GM12873 (cell line): ENCODE data around the gene SPEF2.

Source experiments
- TF ChIP-seq, protein P1 (sequence below): IDR thresholded peaks from 2 replicates; pipeline ENCODE4 v1.5.1; 2012; ENCODE audit warnings: low read depth, mild to moderate bottlenecking, moderate library complexity, low read length, control low read depth; ENCODE audit not compliant: insufficient read depth; ENCODE audit errors: missing control alignments

SPEF2 gene

DNA sequence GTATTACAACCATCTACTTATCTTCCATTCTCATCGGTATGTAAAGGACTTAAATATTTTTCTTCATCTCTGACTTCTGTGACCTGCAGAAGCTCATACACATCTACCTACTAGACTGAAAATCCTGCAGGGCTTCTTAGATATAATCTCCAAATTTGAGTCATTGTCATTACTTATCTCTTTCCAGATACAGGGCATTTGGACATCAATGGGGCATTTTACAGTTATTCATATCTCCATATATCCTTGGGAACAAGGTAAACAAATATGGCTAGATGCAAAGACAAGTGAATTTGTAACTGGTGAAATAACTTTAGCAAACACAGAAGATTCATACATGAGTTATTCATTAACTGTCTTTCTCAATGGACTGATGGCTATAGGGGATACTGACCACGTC lies 201.4 kb downstream of the SPEF2 start:
- TF ChIP-seq, protein P1, sequence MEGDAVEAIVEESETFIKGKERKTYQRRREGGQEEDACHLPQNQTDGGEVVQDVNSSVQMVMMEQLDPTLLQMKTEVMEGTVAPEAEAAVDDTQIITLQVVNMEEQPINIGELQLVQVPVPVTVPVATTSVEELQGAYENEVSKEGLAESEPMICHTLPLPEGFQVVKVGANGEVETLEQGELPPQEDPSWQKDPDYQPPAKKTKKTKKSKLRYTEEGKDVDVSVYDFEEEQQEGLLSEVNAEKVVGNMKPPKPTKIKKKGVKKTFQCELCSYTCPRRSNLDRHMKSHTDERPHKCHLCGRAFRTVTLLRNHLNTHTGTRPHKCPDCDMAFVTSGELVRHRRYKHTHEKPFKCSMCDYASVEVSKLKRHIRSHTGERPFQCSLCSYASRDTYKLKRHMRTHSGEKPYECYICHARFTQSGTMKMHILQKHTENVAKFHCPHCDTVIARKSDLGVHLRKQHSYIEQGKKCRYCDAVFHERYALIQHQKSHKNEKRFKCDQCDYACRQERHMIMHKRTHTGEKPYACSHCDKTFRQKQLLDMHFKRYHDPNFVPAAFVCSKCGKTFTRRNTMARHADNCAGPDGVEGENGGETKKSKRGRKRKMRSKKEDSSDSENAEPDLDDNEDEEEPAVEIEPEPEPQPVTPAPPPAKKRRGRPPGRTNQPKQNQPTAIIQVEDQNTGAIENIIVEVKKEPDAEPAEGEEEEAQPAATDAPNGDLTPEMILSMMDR, result no peak

DNA sequence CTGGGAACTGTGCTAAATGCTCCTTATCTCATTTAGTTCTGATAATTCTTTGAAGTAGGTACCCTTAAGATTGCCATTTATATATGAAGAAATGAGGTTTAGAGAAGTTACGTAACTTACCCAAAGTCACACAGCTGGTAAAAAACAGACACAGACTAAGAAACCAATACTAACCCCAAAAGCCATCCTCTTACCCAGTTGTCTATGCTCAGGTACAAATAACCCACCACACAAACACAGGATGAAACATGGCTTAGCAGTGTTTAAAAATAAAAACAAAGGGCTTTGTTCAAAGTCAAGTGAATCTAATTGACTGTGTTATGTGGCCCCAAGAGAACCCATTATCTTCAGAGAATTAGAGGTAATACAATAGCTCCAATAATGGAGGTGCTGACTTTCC lies 202.0 kb downstream of the SPEF2 start:
- TF ChIP-seq, protein P1, result no peak

DNA sequence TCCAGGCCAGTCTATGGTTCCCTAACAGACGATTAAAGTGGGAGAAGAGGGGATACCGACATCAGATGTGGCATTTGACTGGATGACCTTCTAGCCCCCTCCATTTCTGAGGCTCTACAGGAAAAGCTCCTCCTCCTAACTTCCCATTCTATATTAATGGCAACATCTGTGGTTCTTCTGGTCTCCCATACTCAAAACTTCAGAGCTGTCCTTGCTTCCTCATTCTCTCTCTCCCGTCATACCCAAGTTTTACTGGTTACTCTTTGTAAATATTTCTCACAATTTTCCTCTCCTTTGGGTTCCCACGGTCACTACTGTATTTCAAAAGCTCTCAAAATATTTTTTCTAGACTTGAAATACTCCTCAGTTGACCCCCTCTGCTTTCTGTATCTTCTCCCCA lies 203.1 kb downstream of the SPEF2 start:
- TF ChIP-seq, protein P1, result no peak

DNA sequence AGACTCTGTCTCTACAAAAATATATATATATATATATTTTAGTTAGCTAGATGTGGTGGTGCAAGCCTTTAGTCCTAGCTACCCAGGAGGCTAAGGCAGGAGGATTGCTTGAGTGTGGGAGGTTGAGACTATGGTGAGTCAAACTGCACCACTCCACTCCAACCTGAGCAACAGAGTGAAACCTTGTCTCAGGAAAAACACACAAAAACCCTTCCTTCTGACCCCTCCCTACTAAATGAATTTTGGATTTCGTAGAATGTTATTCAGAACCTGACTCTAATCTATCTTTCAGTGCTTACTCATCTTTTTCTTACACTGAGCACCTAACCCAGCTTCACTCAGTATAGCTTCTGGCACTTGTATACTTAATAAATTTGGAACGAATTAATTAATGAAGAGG lies 203.8 kb downstream of the SPEF2 start:
- TF ChIP-seq, protein P1, result no peak

DNA sequence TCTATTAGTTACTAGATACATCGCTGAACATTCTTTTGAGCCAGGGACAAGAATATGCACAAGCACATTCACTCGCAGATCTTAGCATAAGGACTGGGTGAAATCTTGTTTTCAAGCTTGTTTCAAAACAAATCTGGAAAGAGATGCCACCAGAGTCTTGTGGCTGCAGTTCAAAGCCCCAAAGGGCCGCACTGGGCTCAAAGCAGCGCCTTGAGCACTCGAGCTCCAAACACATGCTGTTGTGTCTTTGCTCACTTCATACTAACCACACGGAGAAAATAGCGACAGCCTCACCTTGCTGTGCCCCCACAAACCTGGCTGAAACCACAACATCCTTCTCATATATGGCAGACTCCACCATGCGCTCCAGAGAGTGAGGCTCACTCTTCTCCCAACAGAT lies 204.8 kb downstream of the SPEF2 start:
- TF ChIP-seq, protein P1, result no peak

DNA sequence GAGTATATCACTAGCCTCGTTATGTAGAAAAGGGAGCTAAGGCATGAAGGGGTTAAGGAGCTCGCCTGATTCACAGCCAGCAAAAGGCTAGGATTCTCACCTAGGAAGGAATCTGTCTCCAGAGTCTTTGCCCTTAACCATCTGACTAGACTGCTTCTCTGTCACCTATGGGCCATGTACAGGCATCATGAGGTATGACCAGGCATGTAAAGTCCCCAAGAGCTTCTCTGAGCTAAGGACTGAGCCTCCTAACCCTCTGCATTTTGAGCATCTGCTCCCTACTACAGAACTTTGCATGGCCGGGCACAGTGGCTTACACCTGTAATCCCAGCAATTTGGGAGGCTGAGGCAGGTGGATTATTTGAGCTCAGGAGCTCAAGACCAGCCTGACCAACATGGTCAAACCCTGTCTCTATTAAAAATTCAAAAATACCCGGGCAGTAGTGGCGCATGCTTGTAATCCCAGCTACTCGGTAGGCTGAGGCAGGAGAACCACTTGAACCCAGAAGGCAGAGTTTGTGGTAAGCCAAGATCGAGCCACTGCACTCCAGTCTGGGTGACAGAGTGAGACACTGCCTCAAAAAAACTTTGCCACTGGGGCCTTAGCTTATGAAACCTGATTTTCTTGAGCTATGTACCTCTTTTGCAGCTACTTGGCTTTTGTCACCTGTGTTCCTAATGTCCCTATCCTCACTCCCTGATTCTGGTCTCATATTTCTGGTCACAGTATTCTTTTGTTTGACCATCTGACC lies 205.9 kb downstream of the SPEF2 start:
- TF ChIP-seq, protein P1, result no peak

DNA sequence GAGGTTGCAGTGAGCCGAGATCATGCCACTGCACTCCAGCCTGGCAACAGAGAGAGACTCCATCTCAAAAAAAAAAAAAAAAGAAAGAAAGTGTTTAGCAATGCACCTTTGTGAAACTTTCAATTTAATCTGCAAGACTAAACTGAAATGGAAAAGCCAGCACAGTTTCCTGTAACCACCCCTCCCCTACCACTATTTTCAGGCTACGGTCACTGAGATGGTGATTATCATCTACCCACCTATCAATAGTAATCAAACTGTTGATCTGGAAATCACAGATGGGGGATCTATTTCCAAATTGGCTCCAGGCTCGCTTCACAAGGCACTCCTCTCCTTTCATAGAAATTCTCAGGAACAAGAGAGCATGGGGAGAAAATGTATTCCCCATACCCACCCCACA lies 208.4 kb downstream of the SPEF2 start:
- TF ChIP-seq, protein P1, result no peak
